Smooth muscle cell (in vitro differentiated cells): Measurements from ENCODE around the gene MRPS18A. TPM values are rescaled to one million over a fixed set of nuclear protein-coding genes. Genes with fewer than 3 reads are reported as not detected.
"Not testable (repeated sequence)": the region's sequence is repeated elsewhere in the genome, so short reads cannot be mapped to it uniquely, and the experiment has no call there.

Experiments used
- DNase-seq: peaks from one replicate; lab custom pipeline; 2025; ENCODE audit not compliant: unreplicated experiment; lab: John Stamatoyannopoulos, UW
- H2AFZ ChIP-seq: fragments of 200-600 bp; sonication (generic); 2 replicates; pipeline ENCODE4 v1.6.0; 2016; ENCODE audit warnings: antibody characterized with exemption, low read depth, mild to moderate bottlenecking
- H3F3A ChIP-seq: fragments of 200-600 bp; sonication (generic); 2 replicates; pipeline ENCODE4 v1.6.0; 2017; ENCODE audit warnings: antibody characterized with exemption, low read depth
- H3K27ac ChIP-seq: fragments of 200-600 bp; sonication (generic); 2 replicates; pipeline ENCODE4 v1.5.1; 2016; ENCODE audit warnings: low read depth, mild to moderate bottlenecking
- H3K27me3 ChIP-seq: fragments of 200-600 bp; sonication (generic); 2 replicates; pipeline ENCODE4 v1.6.1; 2016; ENCODE audit warnings: low read depth, mild to moderate bottlenecking
- H3K36me3 ChIP-seq: fragments of 200-600 bp; sonication (generic); 2 replicates; pipeline ENCODE4 v1.5.1; 2016; ENCODE audit warnings: low read depth
- H3K4me1 ChIP-seq: fragments of 200-600 bp; sonication (generic); 2 replicates; pipeline ENCODE4 v1.5.1; 2016; ENCODE audit warnings: low read depth
- H3K4me2 ChIP-seq: fragments of 200-600 bp; sonication (generic); 2 replicates; pipeline ENCODE4 v1.6.0; 2016; ENCODE audit warnings: mild to moderate bottlenecking
- H3K4me3 ChIP-seq: fragments of 200-600 bp; sonication (generic); 2 replicates; pipeline ENCODE4 v1.5.1; 2016; ENCODE audit warnings: mild to moderate bottlenecking
- H3K79me2 ChIP-seq: fragments of 200-600 bp; sonication (generic); 2 replicates; pipeline ENCODE4 v1.6.0; 2016; ENCODE audit warnings: low read depth, mild to moderate bottlenecking
- H3K9ac ChIP-seq: fragments of 200-600 bp; sonication (generic); 2 replicates; pipeline ENCODE4 v1.6.0; 2016; ENCODE audit warnings: low read depth
- H3K9me3 ChIP-seq: fragments of 200-600 bp; sonication (generic); replicated peaks from 2 replicates; pipeline ENCODE4 v1.5.1; 2016; ENCODE audit warnings: low read depth
- H4K20me1 ChIP-seq: fragments of 200-600 bp; sonication (generic); 2 replicates; pipeline ENCODE4 v1.6.0; 2016; ENCODE audit warnings: low read depth
- CTCF ChIP-seq: fragments of 200-600 bp; sonication (generic); IDR thresholded peaks from 2 replicates; pipeline ENCODE4 v1.5.1; 2017; ENCODE audit warnings: borderline replicate concordance, mild to moderate bottlenecking, antibody characterized with exemption; ENCODE audit not compliant: insufficient read depth, poor library complexity, severe bottlenecking
- WGBS: methylation state at CpG from one replicate; pipeline ENCODE4 v1.1.7; 2016; ENCODE audit warnings: low lambda C conversion rate; 5-methylcytosine and 5-hydroxymethylcytosine counted together
- polyA plus RNA-seq: library from polyadenylated mRNA; unstranded; fragments of >200 nt; fragmentation: Nextera tagmentation; extraction: Ambion mirVana; gene quantifications from 2 replicates; pipeline ENCODE4 v1.2.1, GENCODE V29; 2016
- total RNA-seq: library from RNA; depleted of rRNA; stranded (reverse); fragments of >200 nt; gene quantifications from 2 replicates; pipeline ENCODE4 v1.2.3, GENCODE V29; 2014

The MRPS18A gene
- total and polyA plus RNA-seq, 2 experiments from 2014 or later, result 40.4 to 59.9 TPM

GRCh38 chr6:43634702-43635303 lies 52.8 kb downstream of the MRPS18A start:
- peaks cover 38% of the 10 kb centered on the region for H3K79me2 ChIP-seq
- peaks cover 10% of the 10 kb centered on the region for H3F3A ChIP-seq
- no peak overlapping the region for H3K27ac ChIP-seq
- 93% methylated on average over 9 of the region's 9 CpGs for WGBS
- H3K4me3 ChIP-seq, result no peak overlapping the region
- no peaks in the 10 kb centered on the region for H3K27me3 ChIP-seq
- H3K36me3 ChIP-seq, result no peaks in the 10 kb centered on the region
- H3K9ac ChIP-seq, result no peak overlapping the region
- H2AFZ ChIP-seq, result no peak overlapping the region
- peaks cover 18% of the 10 kb centered on the region for H4K20me1 ChIP-seq
- TF ChIP-seq CTCF, result no peak
- H3K4me2 ChIP-seq, result peak overlapping the region; percentile 87
- H3K9me3 ChIP-seq, result no peaks in the 10 kb centered on the region
- H3K4me1 ChIP-seq, result peaks cover 21% of the 10 kb centered on the region
- no peak for DNase-seq

GRCh38 chr6:43633002-43633401 lies 54.6 kb downstream of the MRPS18A start:
- H3K9me3 ChIP-seq, H3K36me3 ChIP-seq, H3K27me3 ChIP-seq, H4K20me1 ChIP-seq, H3K4me3 ChIP-seq, H3K27ac ChIP-seq, DNase-seq, H2AFZ ChIP-seq, H3K9ac ChIP-seq, H3K4me2 ChIP-seq: not testable (repeated sequence)
- Histone ChIP-seq H3K79me2 (peaks cover 32% of the 10 kb centered on the region), H3F3A (peaks cover 15% of the 10 kb centered on the region), H3K4me1 (peaks cover 16% of the 10 kb centered on the region)
- WGBS, result 94% methylated on average over 7 of the region's 7 CpGs

GRCh38 chr6:43630980-43631619 lies 56.5 kb downstream of the MRPS18A start:
- Histone ChIP-seq H3K27ac (peak overlapping the region; percentile 95), H3K9ac (no peak overlapping the region), H3K36me3 (no peaks in the 10 kb centered on the region), H3K4me2 (no peak overlapping the region), H3K4me1 (peaks cover 12% of the 10 kb centered on the region), H2AFZ (no peak overlapping the region), H4K20me1 (no peaks in the 10 kb centered on the region), H3K4me3 (no peak overlapping the region), H3K27me3 (no peaks in the 10 kb centered on the region), H3K9me3 (no peaks in the 10 kb centered on the region), H3K79me2 (peaks cover 29% of the 10 kb centered on the region), H3F3A (peaks cover 15% of the 10 kb centered on the region)
- no peak for TF ChIP-seq CTCF
- 100% methylated on average over 1 of the region's 1 CpG for WGBS
- DNase-seq, result no peak

GRCh38 chr6:43629505-43630300 lies 57.9 kb downstream of the MRPS18A start:
- no peaks in the 10 kb centered on the region for H3K36me3 ChIP-seq
- peaks cover 12% of the 10 kb centered on the region for H3K4me1 ChIP-seq
- H4K20me1 ChIP-seq, result no peaks in the 10 kb centered on the region
- H3F3A ChIP-seq, result peaks cover 15% of the 10 kb centered on the region
- peaks cover 27% of the 10 kb centered on the region for H3K79me2 ChIP-seq
- peak overlapping the region; percentile 61 for H2AFZ ChIP-seq
- H3K9me3 ChIP-seq, result no peaks in the 10 kb centered on the region
- peak overlapping the region; percentile 76 for H3K4me3 ChIP-seq
- peak overlapping the region; percentile 90 for H3K4me2 ChIP-seq
- no peaks in the 10 kb centered on the region for H3K27me3 ChIP-seq
- TF ChIP-seq CTCF, result no peak
- 1% methylated on average over 41 of the region's 41 CpGs for WGBS
- peak overlapping the region; percentile 95 for H3K27ac ChIP-seq
- DNase-seq, result peak; percentile 91
- H3K9ac ChIP-seq, result peak overlapping the region; percentile 86
